Mesendoderm (in vitro differentiated cells): ENCODE data around the gene IDE.

Experiments used
- DNase-seq: peaks from one replicate; pipeline ENCODE4 v3.0.0; 2013
- H2AK5ac ChIP-seq: 2 replicates; pipeline ENCODE4 v1.6.1; 2013; ENCODE audit warnings: low read length, inconsistent platforms
- H2BK120ac ChIP-seq: 2 replicates; pipeline ENCODE4 v1.6.1; 2013; ENCODE audit warnings: low read depth, mild to moderate bottlenecking, low read length, moderate library complexity, mixed read lengths
- H2BK15ac ChIP-seq: replicated peaks from 2 replicates; pipeline ENCODE4 v1.6.1; 2013; ENCODE audit warnings: low read depth, mild to moderate bottlenecking, moderate library complexity
- H2BK5ac ChIP-seq: 2 replicates; pipeline ENCODE4 v1.6.1; 2013; ENCODE audit warnings: low read length, inconsistent platforms
- H3K18ac ChIP-seq: 2 replicates; pipeline ENCODE4 v1.6.1; 2013; ENCODE audit warnings: mild to moderate bottlenecking, low read length, mixed read lengths
- H3K23ac ChIP-seq: one replicate; pipeline ENCODE4 v1.6.1; 2013; ENCODE audit warnings: low read length
- H3K27ac ChIP-seq: 2 replicates; pipeline ENCODE4 v1.5.1; 2013; ENCODE audit warnings: low read depth, mild to moderate bottlenecking, inconsistent platforms, low read length, moderate library complexity
- H3K27me3 ChIP-seq: 2 replicates; pipeline ENCODE4 v1.6.1; 2013; ENCODE audit warnings: low read length, control low read depth, mild to moderate bottlenecking, inconsistent platforms; ENCODE audit not compliant: insufficient read depth, poor library complexity
- H3K36me3 ChIP-seq: 2 replicates; pipeline ENCODE4 v1.6.1; 2013; ENCODE audit warnings: low read length, inconsistent platforms; ENCODE audit not compliant: control insufficient read depth, insufficient read depth
- H3K4ac ChIP-seq: one replicate; pipeline ENCODE4 v1.6.1; 2013; ENCODE audit warnings: low read depth, mild to moderate bottlenecking, low read length, moderate library complexity
- H3K4me1 ChIP-seq: 2 replicates; pipeline ENCODE4 v1.6.1; 2013; ENCODE audit warnings: low read depth, low read length, inconsistent platforms; ENCODE audit not compliant: control insufficient read depth
- H3K4me2 ChIP-seq: 2 replicates; pipeline ENCODE4 v1.6.1; 2013; ENCODE audit warnings: low read length
- H3K4me3 ChIP-seq: 2 replicates; pipeline ENCODE4 v1.5.1; 2013; ENCODE audit warnings: mild to moderate bottlenecking, low read length
- H3K56ac ChIP-seq: one replicate; pipeline ENCODE4 v1.6.1; 2013; ENCODE audit warnings: low read length
- H3K79me1 ChIP-seq: 2 replicates; pipeline ENCODE4 v1.6.1; 2013; ENCODE audit warnings: low read length, inconsistent platforms
- H3K79me2 ChIP-seq: 2 replicates; pipeline ENCODE4 v1.6.1; 2013; ENCODE audit warnings: mild to moderate bottlenecking, low read length; ENCODE audit not compliant: control insufficient read depth, insufficient read depth
- H3K9ac ChIP-seq: 2 replicates; pipeline ENCODE4 v1.6.1; 2013; ENCODE audit warnings: low read length, inconsistent platforms
- H4K5ac ChIP-seq: one replicate; pipeline ENCODE4 v1.6.1; 2013; ENCODE audit warnings: low read length
- H4K8ac ChIP-seq: one replicate; pipeline ENCODE4 v1.6.1; 2013; ENCODE audit warnings: low read depth, mild to moderate bottlenecking, control low read depth, low read length, moderate library complexity
- WGBS: extraction: QIAGEN DNeasy Blood & Tissue Kit; methylation state at CpG from one replicate; pipeline ENCODE4 v1.1.7; 2013; ENCODE audit warnings: low lambda C conversion rate, missing lambda C conversion rate; ENCODE audit not compliant: insufficient coverage; ENCODE audit errors: extremely low coverage; 5-methylcytosine and 5-hydroxymethylcytosine counted together

The IDE gene

GRCh38 chr10:92541583-92541982 lies 32.3 kb downstream of the IDE start:
- Histone ChIP-seq H3K56ac (no peak overlapping the region), H3K79me2 (peaks cover 2% of the 10 kb centered on the region), H2BK120ac (no peak overlapping the region), H2BK15ac (no peak overlapping the region), H3K4me2 (no peak overlapping the region), H4K5ac (no peak overlapping the region), H3K79me1 (peaks cover 5% of the 10 kb centered on the region), H4K8ac (no peak overlapping the region), H3K4me1 (peaks cover 5% of the 10 kb centered on the region), H3K4ac (no peak overlapping the region), H3K27ac (no peak overlapping the region), H3K4me3 (no peak overlapping the region), H2BK5ac (no peak overlapping the region), H3K36me3 (no peaks in the 10 kb centered on the region), H3K9ac (no peak overlapping the region), H3K18ac (no peak overlapping the region), H3K27me3 (no peaks in the 10 kb centered on the region), H2AK5ac (no peak overlapping the region), H3K23ac (no peak overlapping the region)
- DNase-seq, result peak; percentile 57

- H3K79me2 ChIP-seq, result no peaks in the 10 kb centered on the region
- no peak overlapping the region for H3K18ac ChIP-seq
- no peak overlapping the region for H3K4me2 ChIP-seq
- H2BK120ac ChIP-seq, result no peak overlapping the region
- H2BK5ac ChIP-seq, result no peak overlapping the region
- no peaks in the 10 kb centered on the region for H3K36me3 ChIP-seq
- H3K4me3 ChIP-seq, result no peak overlapping the region
- H2BK15ac ChIP-seq, result no peak overlapping the region
- H3K27ac ChIP-seq, result no peak overlapping the region
- H3K56ac ChIP-seq, result no peak overlapping the region
- H3K9ac ChIP-seq, result no peak overlapping the region
- H3K79me1 ChIP-seq, result peaks cover 3% of the 10 kb centered on the region
- no CpG with 5 or more reads among the region's 4 CpGs for WGBS
- H3K4ac ChIP-seq, result no peak overlapping the region
- H3K23ac ChIP-seq, result no peak overlapping the region
- no peak overlapping the region for H2AK5ac ChIP-seq
- H4K8ac ChIP-seq, result no peak overlapping the region
- no peaks in the 10 kb centered on the region for H3K27me3 ChIP-seq
- H3K4me1 ChIP-seq, result peaks cover 4% of the 10 kb centered on the region
- no peak overlapping the region for H4K5ac ChIP-seq
- DNase-seq, result no peak
Measured at GRCh38 chr10:92538231-92538958, 35.5 kb downstream of the IDE start.

GRCh38 chr10:92530891-92531535 lies 42.9 kb downstream of the IDE start:
- Histone ChIP-seq H3K4me3 (no peak overlapping the region), H3K79me2 (no peaks in the 10 kb centered on the region), H3K56ac (no peak overlapping the region), H4K8ac (no peak overlapping the region), H2BK5ac (no peak overlapping the region), H3K27me3 (no peaks in the 10 kb centered on the region), H3K27ac (no peak overlapping the region), H3K18ac (no peak overlapping the region), H3K4me2 (no peak overlapping the region), H2BK15ac (no peak overlapping the region), H3K9ac (no peak overlapping the region), H2AK5ac (no peak overlapping the region), H3K23ac (no peak overlapping the region), H3K79me1 (no peaks in the 10 kb centered on the region), H4K5ac (no peak overlapping the region), H3K36me3 (no peaks in the 10 kb centered on the region), H2BK120ac (no peak overlapping the region), H3K4me1 (no peaks in the 10 kb centered on the region), H3K4ac (no peak overlapping the region)
- peak; percentile 82 for DNase-seq
- WGBS, result no CpG with 5 or more reads among the region's 2 CpGs

- no peaks in the 10 kb centered on the region for H3K27me3 ChIP-seq
- no peaks in the 10 kb centered on the region for H3K36me3 ChIP-seq
- no peak overlapping the region for H3K4me2 ChIP-seq
- no peak overlapping the region for H2BK15ac ChIP-seq
- no peaks in the 10 kb centered on the region for H3K79me1 ChIP-seq
- no CpG with 5 or more reads among the region's 1 CpG for WGBS
- H4K8ac ChIP-seq, result no peak overlapping the region
- no peak overlapping the region for H3K23ac ChIP-seq
- H3K4me3 ChIP-seq, result no peak overlapping the region
- H3K4me1 ChIP-seq, result no peaks in the 10 kb centered on the region
- H3K18ac ChIP-seq, result no peak overlapping the region
- no peak overlapping the region for H2BK5ac ChIP-seq
- no peak overlapping the region for H3K4ac ChIP-seq
- no peak overlapping the region for H3K56ac ChIP-seq
- no peak overlapping the region for H2AK5ac ChIP-seq
- no peak overlapping the region for H3K27ac ChIP-seq
- H2BK120ac ChIP-seq, result no peak overlapping the region
- no peak overlapping the region for H3K9ac ChIP-seq
- no peaks in the 10 kb centered on the region for H3K79me2 ChIP-seq
- no peak for DNase-seq
- H4K5ac ChIP-seq, result no peak overlapping the region
Measured at GRCh38 chr10:92530421-92530820, 43.5 kb downstream of the IDE start.

- Histone ChIP-seq H3K27me3 (no peaks in the 10 kb centered on the region), H3K18ac (no peak overlapping the region), H3K4me1 (no peaks in the 10 kb centered on the region), H2AK5ac (no peak overlapping the region), H4K5ac (no peak overlapping the region), H3K4me2 (no peak overlapping the region), H3K36me3 (no peaks in the 10 kb centered on the region), H3K9ac (no peak overlapping the region), H3K4me3 (no peak overlapping the region), H3K56ac (no peak overlapping the region), H3K23ac (no peak overlapping the region), H2BK15ac (no peak overlapping the region), H2BK120ac (no peak overlapping the region), H2BK5ac (no peak overlapping the region), H3K4ac (no peak overlapping the region), H3K79me2 (no peaks in the 10 kb centered on the region), H3K79me1 (no peaks in the 10 kb centered on the region), H3K27ac (no peak overlapping the region), H4K8ac (no peak overlapping the region)
- WGBS, result no CpG with 5 or more reads among the region's 11 CpGs
- no peak for DNase-seq
Measured at GRCh38 chr10:92527716-92528115, 46.2 kb downstream of the IDE start.

- no peaks in the 10 kb centered on the region for H3K27me3 ChIP-seq
- H3K79me1 ChIP-seq, result no peaks in the 10 kb centered on the region
- DNase-seq, result no peak
- H4K5ac ChIP-seq, result no peak overlapping the region
- no peak overlapping the region for H3K27ac ChIP-seq
- no peak overlapping the region for H3K4me3 ChIP-seq
- no peak overlapping the region for H3K4ac ChIP-seq
- H2BK5ac ChIP-seq, result no peak overlapping the region
- H3K36me3 ChIP-seq, result no peaks in the 10 kb centered on the region
- WGBS, result no CpG with 5 or more reads among the region's 3 CpGs
- H3K9ac ChIP-seq, result no peak overlapping the region
- H3K23ac ChIP-seq, result no peak overlapping the region
- H2BK120ac ChIP-seq, result no peak overlapping the region
- no peak overlapping the region for H4K8ac ChIP-seq
- no peak overlapping the region for H3K18ac ChIP-seq
- no peak overlapping the region for H3K56ac ChIP-seq
- no peak overlapping the region for H3K4me2 ChIP-seq
- no peak overlapping the region for H2BK15ac ChIP-seq
- no peak overlapping the region for H2AK5ac ChIP-seq
- no peaks in the 10 kb centered on the region for H3K4me1 ChIP-seq
- H3K79me2 ChIP-seq, result no peaks in the 10 kb centered on the region
Measured at GRCh38 chr10:92523639-92524038, 50.3 kb downstream of the IDE start.
